GM19324 (cell line): ENCODE measurements around the gene HSFY2.
"Not testable (repeated sequence)": the region's sequence is repeated elsewhere in the genome, so short reads cannot be mapped to it uniquely, and the experiment has no call there.

Experiments used
- ATAC-seq: cut with Tn5 transposase; IDR thresholded peaks from one replicate; pipeline ENCODE4 v1.9.1; 2021; ENCODE audit warnings: mild to moderate bottlenecking, moderate library complexity; ENCODE audit not compliant: unreplicated experiment, low FRiP score

The HSFY2 gene

GRCh38 chrY:18773635-18774034 lies at the start of gene HSFY2:
TSS of gene HSFY2 (minus strand) at chrY:18773735. CDS start at chrY:18773618, 117 bp downstream.
- not testable (repeated sequence) for ATAC-seq

GRCh38 chrY:18815751-18816150 lies 42.2 kb upstream of the HSFY2 start:
- ATAC-seq: not testable (repeated sequence)

GRCh38 chrY:18788757-18789406 lies 15.3 kb upstream of the HSFY2 start:
- ATAC-seq: not testable (repeated sequence)

GRCh38 chrY:18754077-18754476 lies 19.5 kb downstream of the HSFY2 start:
- ATAC-seq: not testable (repeated sequence)

- not testable (repeated sequence) for ATAC-seq
Observed at GRCh38 chrY:18753133-18753815, 20.3 kb downstream of the HSFY2 start.

GRCh38 chrY:18723714-18724113 lies 49.8 kb downstream of the HSFY2 start:
- not testable (repeated sequence) for ATAC-seq
